Stimulated activated CD4-positive, alpha-beta T cell treated with anti-CD3 and anti-CD28 coated beads, Interleukin-1b, Interleukin-23, amount 100 ng/mL, for 4 hours (primary cell): ENCODE data around the gene MTRFR.

Experiments
- DNase-seq, 2 donors: peaks; one replicate each; pipeline ENCODE4 v3.0.0-alpha.2; 2020; ENCODE audit warnings: low read depth in 2 of 2

The MTRFR gene

GRCh38 chr12:123270214-123271000, 37.2 kb downstream of the MTRFR start:
- no peak for DNase-seq

GRCh38 chr12:123271001-123271668, 37.9 kb downstream of the MTRFR start:
- peak; percentile 70 to 77 for DNase-seq

DNA sequence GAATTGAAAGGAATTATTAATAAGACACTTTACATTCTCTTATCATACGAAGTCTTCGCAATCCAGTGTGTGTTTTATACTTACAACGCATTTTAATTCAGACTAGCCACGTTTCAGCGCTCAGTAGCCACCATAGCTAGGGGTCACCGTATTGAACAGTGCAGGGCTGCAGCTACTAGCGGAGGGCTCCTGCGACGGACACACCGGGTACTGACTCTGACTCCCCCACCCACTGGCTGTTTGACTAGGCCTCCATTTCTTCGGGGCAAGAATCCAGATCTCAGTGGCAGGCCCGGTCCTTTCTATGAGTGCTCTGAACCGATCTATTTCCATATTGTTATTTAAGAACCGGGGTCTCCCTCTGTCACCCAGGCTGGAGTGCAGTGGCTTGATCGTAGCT, 39.9 kb downstream of the MTRFR start:
- no peak for DNase-seq

- DNase-seq, result no peak
These were observed 44.9 kb downstream of the MTRFR start for GRCh38 chr12:123278101-123278627.

DNA sequence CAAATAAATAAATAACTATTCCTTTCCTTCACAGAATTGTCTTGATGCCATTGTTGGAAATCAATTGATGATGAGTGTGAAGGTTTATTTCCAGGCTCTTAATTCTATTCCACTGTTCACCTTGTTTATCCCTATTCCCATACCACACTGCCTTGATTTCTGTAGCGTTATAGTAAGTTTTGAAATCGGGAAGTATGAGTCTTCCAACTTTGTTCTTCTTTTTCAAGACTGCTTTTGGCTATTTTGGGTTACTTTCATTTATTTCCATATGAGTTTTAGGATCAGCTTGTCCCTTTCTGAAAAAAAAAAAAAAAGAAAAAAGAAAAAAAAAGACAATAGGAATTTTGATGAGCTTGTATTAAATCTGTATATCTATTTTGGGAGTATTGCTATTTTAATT, 47.7 kb downstream of the MTRFR start:
- DNase-seq, result no peak

- no peak for DNase-seq
These were observed 48.9 kb downstream of the MTRFR start for GRCh38 chr12:123282111-123282510.

DNA sequence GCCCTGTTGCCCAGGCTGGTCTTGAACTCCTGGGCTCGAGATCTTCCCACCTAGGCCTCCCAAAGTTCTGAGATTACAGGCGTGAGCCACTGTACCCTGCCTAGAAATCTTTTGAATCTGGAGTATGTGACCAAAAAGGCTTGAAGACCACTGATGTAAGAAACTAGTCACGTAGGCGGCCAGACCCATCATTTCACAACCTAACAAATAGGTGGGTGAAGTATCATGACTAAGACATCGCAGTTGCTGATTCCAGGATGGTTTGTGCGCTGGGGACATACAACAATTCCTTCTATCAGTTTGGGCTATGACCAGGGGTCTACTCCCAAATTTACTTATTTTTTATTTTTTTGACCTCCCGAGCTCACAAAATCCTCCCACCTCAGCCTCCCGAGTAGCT, 50.2 kb downstream of the MTRFR start:
- no peak for DNase-seq

DNA sequence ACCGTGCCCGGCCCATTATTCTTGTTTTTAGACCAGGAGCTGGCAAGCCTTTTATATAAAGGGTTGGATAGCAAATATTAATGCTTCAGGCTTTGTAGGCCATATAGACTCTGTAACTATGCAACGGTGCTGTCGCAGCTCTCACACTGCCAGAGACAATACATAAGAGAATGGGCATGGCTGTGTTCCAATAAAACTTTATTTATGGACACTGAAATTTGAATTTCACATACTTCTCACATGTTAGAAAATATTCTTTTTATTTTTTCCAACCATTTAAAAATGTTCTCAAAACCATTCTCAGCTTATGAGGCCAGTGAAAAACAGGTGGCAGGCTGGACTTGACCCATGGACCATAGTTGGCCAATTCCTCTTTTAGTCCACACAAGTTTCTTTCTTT, 51.4 kb downstream of the MTRFR start:
- DNase-seq, result no peak

GRCh38 chr12:123286652-123287373, 53.6 kb downstream of the MTRFR start:
- no peak for DNase-seq

DNA sequence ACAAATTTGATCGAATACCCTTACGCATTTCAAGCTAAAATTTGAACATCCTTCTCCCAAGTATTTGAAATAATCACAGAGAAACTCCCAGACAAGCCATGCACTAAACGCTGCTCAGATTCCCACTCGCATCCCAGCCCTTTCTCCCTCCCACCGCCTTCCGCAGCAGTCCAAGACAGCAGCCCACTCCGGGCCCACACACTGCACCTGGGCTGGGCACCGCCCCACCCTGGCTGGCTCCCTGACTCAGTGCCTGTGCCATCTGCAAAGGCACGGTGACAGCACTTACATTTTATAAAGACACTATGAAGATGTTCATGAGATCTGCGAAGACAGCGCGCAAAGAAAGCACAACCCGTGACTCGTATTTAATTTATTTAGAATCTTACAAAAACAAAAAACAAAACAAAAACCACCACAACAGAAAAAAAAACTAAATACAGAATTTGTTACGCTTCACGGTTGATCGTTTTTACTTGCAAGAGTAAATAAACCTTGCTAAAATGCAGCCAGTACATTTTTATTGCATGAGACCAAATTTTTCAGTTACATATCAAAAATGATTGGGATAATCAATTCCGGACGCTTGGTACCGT, 55.6 kb downstream of the MTRFR start:
- no peak for DNase-seq

- DNase-seq, result no peak
These were observed 56.7 kb downstream of the MTRFR start for GRCh38 chr12:123289911-123290310.

GRCh38 chr12:123293178-123293760, 60.0 kb downstream of the MTRFR start:
- no peak for DNase-seq

- no peak for DNase-seq
These were observed 71.9 kb downstream of the MTRFR start for GRCh38 chr12:123305136-123305535.

GRCh38 chr12:123306200-123306599, 73.0 kb downstream of the MTRFR start:
- DNase-seq, result no peak
